IMR-90 (cell line): ENCODE results near the gene YKT6. TPM values are rescaled to one million over a fixed set of nuclear protein-coding genes. Genes with fewer than 3 reads are reported as not detected.

Source experiments
- ATAC-seq: fragments of 200-7000 bp; cut with Tn5 transposase; 2 replicates; pipeline ENCODE4 v1.9.1; 2020; ENCODE audit warnings: low read depth, mild to moderate bottlenecking, moderate library complexity
- BruUV-seq: library from RNA; stranded (reverse); fragments of 400-500 nt; replicated peaks from 2 replicates; lab custom pipeline; 2021; lab: Mats Ljungman, UMichigan
- CTCF ChIA-PET: fragments of 300-600 bp; formaldehyde crosslinking; extraction: SDS; loops from one replicate; lab custom pipeline; 2021; ENCODE audit warnings: antibody characterized with exemption; lab: Yijun Ruan, JAX
- POLR2A ChIA-PET: fragments of 300-600 bp; sonication (Branson Sonifier 250); formaldehyde crosslinking; loops from one replicate; lab custom pipeline; 2022; ENCODE audit warnings: antibody characterized with exemption; ENCODE audit not compliant: unreplicated experiment; lab: Charles Lee
- DNase-seq: peaks from one replicate; pipeline ENCODE4 v3.0.0; 2013
- H2AFZ ChIP-seq: replicated peaks from 2 replicates; pipeline ENCODE3; 2013; ENCODE audit warnings: low read length, mild to moderate bottlenecking; ENCODE audit not compliant: poor library complexity
- H2AK5ac ChIP-seq: 2 replicates; pipeline ENCODE4 v1.6.1; 2013; ENCODE audit warnings: low read depth, low read length, inconsistent platforms
- H2AK9ac ChIP-seq: replicated peaks from 2 replicates; pipeline ENCODE3; 2013; ENCODE audit warnings: mild to moderate bottlenecking, low read depth, low read length, moderate library complexity; ENCODE audit not compliant: poor library complexity
- H2BK120ac ChIP-seq: 2 replicates; pipeline ENCODE4 v1.6.1; 2013; ENCODE audit warnings: low read depth, low read length, inconsistent platforms
- H2BK15ac ChIP-seq: 3 replicates; pipeline ENCODE4 v1.6.1; 2013; ENCODE audit warnings: low read depth, low read length, inconsistent platforms
- H2BK20ac ChIP-seq: 2 replicates; pipeline ENCODE4 v1.6.1; 2013; ENCODE audit warnings: low read depth, mild to moderate bottlenecking, inconsistent platforms, low read length, moderate library complexity
- H2BK5ac ChIP-seq: 2 replicates; pipeline ENCODE4 v1.6.1; 2013; ENCODE audit warnings: mild to moderate bottlenecking, low read depth, low read length, inconsistent platforms; ENCODE audit not compliant: poor library complexity, severe bottlenecking
- H3K14ac ChIP-seq: replicated peaks from 2 replicates; pipeline ENCODE4 v1.6.1; 2013; ENCODE audit warnings: low read depth, low read length, inconsistent platforms
- H3K18ac ChIP-seq: 2 replicates; pipeline ENCODE4 v1.6.1; 2013; ENCODE audit warnings: low read depth, low read length, control low read depth
- H3K23ac ChIP-seq: 2 replicates; pipeline ENCODE4 v1.6.1; 2013; ENCODE audit warnings: low read depth, low read length, inconsistent platforms
- H3K27ac ChIP-seq: 2 replicates; pipeline ENCODE4 v1.5.1; 2013; ENCODE audit warnings: mild to moderate bottlenecking, control low read depth, low read length; ENCODE audit not compliant: insufficient read depth
- H3K27me3 ChIP-seq: 2 replicates; pipeline ENCODE4 v1.6.1; 2013; ENCODE audit warnings: low read length; ENCODE audit not compliant: control insufficient read depth, insufficient read depth
- H3K36me3 ChIP-seq: 2 replicates; pipeline ENCODE4 v1.6.1; 2013; ENCODE audit warnings: low read length, mixed read lengths; ENCODE audit not compliant: control insufficient read depth, insufficient read depth
- H3K4ac ChIP-seq: 2 replicates; pipeline ENCODE4 v1.6.1; 2013; ENCODE audit warnings: low read depth, low read length, inconsistent platforms
- H3K4me1 ChIP-seq: 2 replicates; pipeline ENCODE4 v1.6.1; 2013; ENCODE audit warnings: low read length, mixed read lengths; ENCODE audit not compliant: control insufficient read depth, insufficient read depth
- H3K4me2 ChIP-seq: 2 replicates; pipeline ENCODE4 v1.6.1; 2013; ENCODE audit warnings: low read depth, mild to moderate bottlenecking, control low read depth, low read length, moderate library complexity
- H3K4me3 ChIP-seq: 2 replicates; pipeline ENCODE4 v1.5.1; 2013; ENCODE audit warnings: low read depth, mild to moderate bottlenecking, control low read depth, low read length, moderate library complexity; ENCODE audit not compliant: insufficient read depth
- H3K56ac ChIP-seq: 2 replicates; pipeline ENCODE4 v1.6.1; 2013; ENCODE audit warnings: low read length, inconsistent platforms; ENCODE audit not compliant: insufficient read depth; ENCODE audit errors: extremely low read depth
- H3K79me1 ChIP-seq, 2 experiments: 2 replicates each; pipeline ENCODE4 v1.6.1; 2013; ENCODE audit warnings: low read length in 2 of 2, inconsistent platforms in 1 of 2, low read depth in 1 of 2
- H3K9ac ChIP-seq: 2 replicates; pipeline ENCODE4 v1.6.1; 2013; ENCODE audit warnings: low read depth, low read length, control low read depth
- H3K9me1 ChIP-seq: 2 replicates; pipeline ENCODE4 v1.6.1; 2013; ENCODE audit warnings: low read length, inconsistent platforms; ENCODE audit not compliant: insufficient read depth
- H3K9me3 ChIP-seq: 2 replicates; pipeline ENCODE4 v1.6.1; 2013; ENCODE audit warnings: low read length; ENCODE audit not compliant: control insufficient read depth, insufficient read depth
- H4K20me1 ChIP-seq: 2 replicates; pipeline ENCODE4 v1.6.1; 2013; ENCODE audit warnings: low read length, inconsistent platforms; ENCODE audit not compliant: insufficient read depth
- H4K5ac ChIP-seq: 2 replicates; pipeline ENCODE4 v1.6.1; 2013; ENCODE audit warnings: mild to moderate bottlenecking, low read depth, low read length, control low read depth
- H4K8ac ChIP-seq, 2 experiments: 2 replicates each; pipeline ENCODE4 v1.6.1; 2013; ENCODE audit warnings: low read depth in 2 of 2, low read length in 2 of 2, control low read depth in 1 of 2, inconsistent platforms in 1 of 2
- H4K91ac ChIP-seq: 2 replicates; pipeline ENCODE4 v1.6.1; 2013; ENCODE audit warnings: low read depth, low read length, inconsistent platforms; ENCODE audit not compliant: insufficient read depth
- MXI1 ChIP-seq: IDR thresholded peaks from 2 replicates; pipeline ENCODE4 v1.6.1; 2012; ENCODE audit warnings: low read depth, mild to moderate bottlenecking, low read length, moderate library complexity, borderline replicate concordance
- RCOR1 ChIP-seq: IDR thresholded peaks from 2 replicates; pipeline ENCODE4 v1.6.1; 2012; ENCODE audit warnings: mild to moderate bottlenecking, low read length, improper control_type of control experiment; ENCODE audit not compliant: insufficient replicate concordance
- WGBS, 2 experiments: methylation state at CpG; one replicate each; pipeline versions ENCODE4 v1.1.5 to v1.1.7; 2013; ENCODE audit warnings: missing lambda C conversion rate in 2 of 2; ENCODE audit not compliant: insufficient read length in 1 of 2; ENCODE audit errors: extremely low coverage in 2 of 2; 5-methylcytosine and 5-hydroxymethylcytosine counted together
- dilution Hi-C: fragments of 300-500 bp; cut with HindIII; formaldehyde crosslinking; loops from one replicate; pipeline ENCODE4 v1.14.3; 2018; ENCODE audit warnings: low sequenced_read_pairs; ENCODE audit not compliant: unreplicated experiment
- in situ Hi-C: fragments of 300-500 bp; cut with MboI; formaldehyde crosslinking; loops from 3 replicates; pipeline ENCODE4 v1.14.3; 2019; ENCODE audit warnings: low sequenced_read_pairs, inconsistent platforms, mixed read lengths
- intact Hi-C: fragments of 100-400 bp; cut with micrococcal nuclease; formaldehyde crosslinking; loops from 2 replicates; pipeline ENCODE4 v1.10.0; 2022
- polyA plus RNA-seq, 3 experiments: library from polyadenylated mRNA; depleted of rRNA; stranded (reverse); fragments of >200 nt; gene quantifications; 2 replicates each; pipeline ENCODE4 v1.2.3, GENCODE V29; 2012; ENCODE audit warnings: low replicate concordance in 1 of 3
- total RNA-seq: library from RNA; depleted of rRNA; stranded (reverse); fragments of >200 nt; gene quantifications from 2 replicates; pipeline ENCODE4 v1.2.3, GENCODE V29; 2012

Gene YKT6
- total and polyA plus RNA-seq, 2 of the 4 experiments (the other 2 are of a cell fraction) = 115 to 120 TPM

- no peak overlapping the region for H2AFZ ChIP-seq
- no peak overlapping the region for H3K4ac ChIP-seq
- H4K5ac ChIP-seq = no peak overlapping the region
- no peak for DNase-seq
- H3K9me3 ChIP-seq = peaks cover 18% of the 10 kb centered on the region
- H3K27ac ChIP-seq = no peak overlapping the region
- H3K79me1 ChIP-seq = no peaks in the 10 kb centered on the region; a peak in 1 of 4 replicates
- H3K27me3 ChIP-seq = peaks cover 24% of the 10 kb centered on the region
- intact Hi-C loops (no loop called here), in situ Hi-C loops (no loop called here), dilution Hi-C loops (no loop called here)
- no peak for TF ChIP-seq RCOR1
- TF ChIP-seq MXI1 = no peak
- no peaks in the 10 kb centered on the region for H4K20me1 ChIP-seq
- H4K8ac ChIP-seq = no peak overlapping the region
- WGBS, 2 experiments = no CpG with 5 or more reads among the region's 2 CpGs
- H2BK120ac ChIP-seq = no peak overlapping the region
- no peak overlapping the region for H2AK5ac ChIP-seq
- no peak for ATAC-seq
- H3K4me2 ChIP-seq = no peak overlapping the region
- H3K36me3 ChIP-seq = no peaks in the 10 kb centered on the region
- no peaks in the 10 kb centered on the region for H3K9me1 ChIP-seq
- CTCF ChIA-PET = no interaction called here
- no peak overlapping the region for H3K14ac ChIP-seq
- no peak overlapping the region for H2BK5ac ChIP-seq
- H2AK9ac ChIP-seq = no peak overlapping the region
- peaks cover 2% of the 10 kb centered on the region for H3K4me1 ChIP-seq
- H3K9ac ChIP-seq = no peak overlapping the region
- H3K23ac ChIP-seq = no peak overlapping the region
- H3K56ac ChIP-seq = no peak overlapping the region
- no peak overlapping the region for H3K18ac ChIP-seq
- no peak overlapping the region for H2BK20ac ChIP-seq
- H2BK15ac ChIP-seq = no peak overlapping the region
- no peak overlapping the region for H4K91ac ChIP-seq
- H3K4me3 ChIP-seq = no peak overlapping the region
- BruUV-seq = no TSS peak
- POLR2A ChIA-PET = no interaction called here
Measured at GRCh38 chr7:44183386-44183785, 17.4 kb upstream of the YKT6 start.
